Right lung (tissue), 5 donors: ENCODE results near the gene BORCS5. TPM values are rescaled to one million over a fixed set of nuclear protein-coding genes. Genes with fewer than 3 reads are reported as not detected.
"Not testable (repeated sequence)": the region's sequence is repeated elsewhere in the genome, so short reads cannot be mapped to it uniquely, and the experiment has no call there.

Source experiments
- DNase-seq, 2 donors: peaks; one replicate each; pipeline ENCODE4 v3.0.0-alpha.2; 2013
- polyA plus RNA-seq, 5 donors: library from polyadenylated mRNA; unstranded; fragments of 120-200 nt; gene quantifications; one replicate each; pipeline versions ENCODE4 v1.2.1 to v1.2.3, GENCODE V29; 2013; ENCODE audit warnings: inconsistent platforms in 1 of 5, low replicate concordance in 1 of 5; ENCODE audit not compliant: insufficient read length in 5 of 5, insufficient read depth in 1 of 5

Gene BORCS5
- polyA plus RNA-seq, 5 donors: 7.1 to 8.8 (median 8.3) TPM

- DNase-seq: no peak
Observed at GRCh38 chr12:12482150-12482761, 125.4 kb downstream of the BORCS5 start.

- no peak for DNase-seq
Observed at GRCh38 chr12:12482959-12483358, 126.1 kb downstream of the BORCS5 start.

GRCh38 chr12:12483438-12483837 lies 126.6 kb downstream of the BORCS5 start:
- DNase-seq: no peak

- DNase-seq: no peak
Observed at GRCh38 chr12:12486661-12487240, 129.9 kb downstream of the BORCS5 start.

- no peak for DNase-seq
Observed at GRCh38 chr12:12487490-12487889, 130.6 kb downstream of the BORCS5 start.

- no peak for DNase-seq
Observed at GRCh38 chr12:12488296-12488695, 131.4 kb downstream of the BORCS5 start.

- DNase-seq: no peak
Observed at GRCh38 chr12:12488823-12489550, 132.1 kb downstream of the BORCS5 start.

- DNase-seq: no peak
Observed at GRCh38 chr12:12491606-12492005, 134.7 kb downstream of the BORCS5 start.

- no peak for DNase-seq
Observed at GRCh38 chr12:12492547-12492946, 135.7 kb downstream of the BORCS5 start.

- no peak for DNase-seq
Observed at GRCh38 chr12:12495536-12495935, 138.7 kb downstream of the BORCS5 start.

GRCh38 chr12:12498210-12498609 lies 141.3 kb downstream of the BORCS5 start:
- DNase-seq: no peak

GRCh38 chr12:12499909-12500604 lies 143.2 kb downstream of the BORCS5 start:
- no peak for DNase-seq

- DNase-seq: no peak
Observed at GRCh38 chr12:12501121-12501520, 144.2 kb downstream of the BORCS5 start.

- not testable (repeated sequence) for DNase-seq
Observed at GRCh38 chr12:12502130-12502814, 145.4 kb downstream of the BORCS5 start.

GRCh38 chr12:12502815-12503151 lies 145.9 kb downstream of the BORCS5 start:
- DNase-seq: no peak

- no peak for DNase-seq
Observed at GRCh38 chr12:12503384-12504078, 146.7 kb downstream of the BORCS5 start.

GRCh38 chr12:12505544-12506495 lies 148.9 kb downstream of the BORCS5 start:
- DNase-seq: peak; percentile 19 to 50

GRCh38 chr12:12506496-12506890 lies 149.6 kb downstream of the BORCS5 start:
- DNase-seq: peak; percentile 41 to 54

- DNase-seq: no peak
Observed at GRCh38 chr12:12507121-12507520, 150.2 kb downstream of the BORCS5 start.

GRCh38 chr12:12508612-12509011 lies 151.7 kb downstream of the BORCS5 start:
- DNase-seq: no peak
